HepG2 (cell line): ENCODE data around the gene DNASE1. TPM values are rescaled to one million over a fixed set of nuclear protein-coding genes. Genes with fewer than 3 reads are reported as not detected.
A peak's percentile ranks its signal among the peaks of the same experiment; 100 is the strongest.

Experiments used
- ATAD3A ChIP-seq: sonication (generic); formaldehyde crosslinking; IDR thresholded peaks from 2 replicates; pipeline ENCODE4 v1.4.0; 2020; ENCODE audit warnings: missing genetic modification reagents
- CERS6 ChIP-seq: sonication (generic); formaldehyde crosslinking; IDR thresholded peaks from 2 replicates; pipeline ENCODE4 v1.5.0; 2020; ENCODE audit warnings: missing genetic modification reagents
- CTCF ChIP-seq: sonication (generic); formaldehyde crosslinking; IDR thresholded peaks from 2 replicates; pipeline ENCODE4 v1.5.0; 2020; ENCODE audit warnings: mild to moderate bottlenecking, missing genetic modification reagents, moderate library complexity
- DNMT3B ChIP-seq: conservative IDR thresholded peaks from 2 replicates; pipeline ENCODE4 v1.6.1; 2016; ENCODE audit warnings: missing biosample characterization, control low read depth
- EP300 ChIP-seq, 3 experiments: sonication (generic) in 1 of 3; formaldehyde crosslinking in 1 of 3; IDR thresholded peaks; 2 replicates each; pipeline versions ENCODE4 v1.5.1 to v1.6.1; 2011 to 2020; ENCODE audit warnings: low read depth in 2 of 3, low read length in 2 of 3, borderline replicate concordance in 1 of 3, improper control_type of control experiment in 1 of 3, mild to moderate bottlenecking in 1 of 3, missing genetic modification reagents in 1 of 3, moderate library complexity in 1 of 3
- HNF1B ChIP-seq: sonication (generic); formaldehyde crosslinking; IDR thresholded peaks from 2 replicates; pipeline ENCODE4 v1.5.1; 2020; ENCODE audit warnings: mild to moderate bottlenecking, moderate library complexity, missing genetic modification reagents
- JDP2 ChIP-seq: sonication (generic); formaldehyde crosslinking; IDR thresholded peaks from 2 replicates; pipeline ENCODE4 v1.8.1; 2022; ENCODE audit warnings: missing genetic modification reagents, borderline replicate concordance
- KLF15 ChIP-seq: sonication (generic); formaldehyde crosslinking; IDR thresholded peaks from 2 replicates; pipeline ENCODE4 v1.8.1; 2023; ENCODE audit warnings: borderline replicate concordance, mild to moderate bottlenecking, inconsistent platforms, missing genetic modification reagents, mixed read lengths
- NFYC ChIP-seq: IDR thresholded peaks from 2 replicates; pipeline ENCODE4 v1.6.1; 2016; ENCODE audit warnings: missing genetic modification reagents, missing compliant biosample characterization
- PITX1 ChIP-seq: sonication (generic); formaldehyde crosslinking; IDR thresholded peaks from 2 replicates; pipeline ENCODE4 v1.5.1; 2020; ENCODE audit warnings: mild to moderate bottlenecking, missing genetic modification reagents
- TFE3 ChIP-seq: IDR thresholded peaks from 2 replicates; pipeline ENCODE4 v1.6.1; 2016
- ZNF280D ChIP-seq: sonication (generic); formaldehyde crosslinking; IDR thresholded peaks from 2 replicates; pipeline ENCODE4 v1.5.1; 2020; ENCODE audit warnings: mild to moderate bottlenecking, missing genetic modification reagents
- ZNF577 ChIP-seq: sonication (generic); formaldehyde crosslinking; IDR thresholded peaks from 2 replicates; pipeline ENCODE4 v1.4.0; 2020; ENCODE audit warnings: mild to moderate bottlenecking, low read depth, missing genetic modification reagents, borderline replicate concordance
- ZNF619 ChIP-seq: sonication (generic); formaldehyde crosslinking; IDR thresholded peaks from 2 replicates; pipeline ENCODE4 v1.4.0; 2020; ENCODE audit warnings: mild to moderate bottlenecking, missing genetic modification reagents
- ZNF710 ChIP-seq: sonication (generic); formaldehyde crosslinking; IDR thresholded peaks from 2 replicates; pipeline ENCODE4 v1.5.0; 2020; ENCODE audit warnings: mild to moderate bottlenecking, missing genetic modification reagents, borderline replicate concordance
- ZSCAN25 ChIP-seq: sonication (generic); formaldehyde crosslinking; IDR thresholded peaks from 2 replicates; pipeline ENCODE4 v1.8.0; 2022; ENCODE audit warnings: mild to moderate bottlenecking, missing genetic modification reagents
- ZSCAN29 ChIP-seq: sonication (generic); formaldehyde crosslinking; conservative IDR thresholded peaks from 2 replicates; pipeline ENCODE4 v1.4.0; 2020; ENCODE audit warnings: mild to moderate bottlenecking, missing genetic modification reagents
- polyA plus RNA-seq, 8 experiments: library from polyadenylated mRNA; depleted of rRNA in 3 of 8; stranded (reverse) in 7 of 8; unstranded in 1 of 8; fragments of >200 nt; fragmentation: Illumina TruSeq in 4 of 8; extraction: Trizol in 4 of 8; gene quantifications; 2 replicates each; pipeline versions ENCODE4 v1.2.1 to v1.2.3, GENCODE V29; 2011 to 2016; ENCODE audit warnings: low read depth in 4 of 8, missing spikeins in 1 of 8, mixed read lengths in 1 of 8; ENCODE audit not compliant: insufficient read depth in 1 of 8
- total RNA-seq, 5 experiments: library from RNA; depleted of rRNA; stranded (reverse); fragments of >200 nt; fragmentation: Illumina TruSeq; extraction: Trizol; gene quantifications; 2 replicates each; pipeline ENCODE4 v1.2.3, GENCODE V29; 2016; ENCODE audit warnings: low read depth in 1 of 5

Gene DNASE1
- total and polyA plus RNA-seq, 2 of the 13 experiments (the other 11 are each of a cell fraction or from before 2014, with no cell fraction given): 7.1 to 11.1 TPM

- TF ChIP-seq ZNF710 (CRISPR knock-in tag): no peak
- TF ChIP-seq KLF15 (CRISPR knock-in tag): no peak
- TF ChIP-seq EP300 (IDR thresholded peaks at IDR 0.05; ENCODE audit: low read depth in 2 of 2, low read length in 2 of 2): no peak
- no peak for TF ChIP-seq EP300 (CRISPR knock-in tag; IDR thresholded peaks at IDR 0.05; ENCODE audit: borderline replicate concordance)
- TF ChIP-seq CTCF: 0 out of 2 replicates have a peak, but pooled peaks have one; percentile 6
- peak; percentile 51; the same call in 1 of the 2 replicates for TF ChIP-seq HNF1B (CRISPR knock-in tag)
- no peak for TF ChIP-seq ZNF577 (CRISPR knock-in tag)
- TF ChIP-seq TFE3: 0 out of 2 replicates have a peak, but pooled peaks have one; percentile 41
- TF ChIP-seq DNMT3B (CRISPR knock-in tag): no peak
- TF ChIP-seq PITX1 (CRISPR knock-in tag): no peak
- TF ChIP-seq CERS6 (CRISPR knock-in tag): no peak
- TF ChIP-seq ATAD3A (CRISPR knock-in tag): no peak
- no peak for TF ChIP-seq JDP2
- peak; percentile 87; the same call in 1 of the 2 replicates for TF ChIP-seq ZSCAN25 (CRISPR knock-in tag)
- TF ChIP-seq NFYC (CRISPR knock-in tag): peak; percentile 40; the same call in 1 of the 2 replicates
- TF ChIP-seq ZNF280D (CRISPR knock-in tag): no peak
- 0 out of 2 replicates have a peak, but pooled peaks have one; percentile 27 for TF ChIP-seq ZNF619 (CRISPR knock-in tag)
- TF ChIP-seq ZSCAN29 (CRISPR knock-in tag): peak; percentile 81; the same call in 1 of the 2 replicates
Observed at GRCh38 chr16:3640207-3640606, 14.3 kb upstream of the DNASE1 start (continued).
